ENCODE data around the gene GALNT16. TPM values are rescaled to one million over a fixed set of nuclear protein-coding genes. Genes with fewer than 3 reads are reported as not detected.

Gene GALNT16
- total RNA-seq, 1 donor from 2014 or later = 3.5 TPM

DNA sequence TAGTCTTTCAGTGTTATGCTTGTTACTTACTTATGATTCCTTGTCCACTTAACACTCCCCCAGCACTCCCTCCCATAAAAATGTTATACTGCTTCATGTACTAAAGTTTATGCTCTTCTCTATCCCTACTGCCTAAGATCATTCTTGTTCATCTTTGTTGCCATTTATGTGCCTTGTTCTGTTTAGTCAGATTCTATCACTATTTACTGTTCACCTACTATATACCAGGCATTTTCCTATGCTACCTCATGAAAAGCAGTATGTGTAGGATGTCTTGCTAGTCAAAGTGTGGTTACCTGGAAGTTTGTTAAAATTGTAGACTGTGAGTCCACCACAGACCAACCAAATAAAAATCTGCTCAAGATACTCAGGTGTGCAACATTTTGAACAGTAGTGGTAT is 114.3 kb downstream of the GALNT16 start:
- Histone ChIP-seq H3K27me3 (no peaks in the 10 kb centered on the region), H3K79me2 (ENCODE audit: low read depth) (no peaks in the 10 kb centered on the region), H3K9me3 (ENCODE audit: low read depth) (no peaks in the 10 kb centered on the region), H3K4me2 (no peak overlapping the region), H3K4me1 (no peaks in the 10 kb centered on the region), H3F3A (ENCODE audit: low read depth) (peaks cover 6% of the 10 kb centered on the region), H3K9ac (no peak overlapping the region), H3K27ac (no peak overlapping the region), H4K20me1 (ENCODE audit: low read depth) (peaks cover 16% of the 10 kb centered on the region), H3K36me3 (peaks cover 16% of the 10 kb centered on the region), H3K4me3 (no peak overlapping the region), H2AFZ (replicated peaks) (no peak overlapping the region)
- TF ChIP-seq, protein P1, sequence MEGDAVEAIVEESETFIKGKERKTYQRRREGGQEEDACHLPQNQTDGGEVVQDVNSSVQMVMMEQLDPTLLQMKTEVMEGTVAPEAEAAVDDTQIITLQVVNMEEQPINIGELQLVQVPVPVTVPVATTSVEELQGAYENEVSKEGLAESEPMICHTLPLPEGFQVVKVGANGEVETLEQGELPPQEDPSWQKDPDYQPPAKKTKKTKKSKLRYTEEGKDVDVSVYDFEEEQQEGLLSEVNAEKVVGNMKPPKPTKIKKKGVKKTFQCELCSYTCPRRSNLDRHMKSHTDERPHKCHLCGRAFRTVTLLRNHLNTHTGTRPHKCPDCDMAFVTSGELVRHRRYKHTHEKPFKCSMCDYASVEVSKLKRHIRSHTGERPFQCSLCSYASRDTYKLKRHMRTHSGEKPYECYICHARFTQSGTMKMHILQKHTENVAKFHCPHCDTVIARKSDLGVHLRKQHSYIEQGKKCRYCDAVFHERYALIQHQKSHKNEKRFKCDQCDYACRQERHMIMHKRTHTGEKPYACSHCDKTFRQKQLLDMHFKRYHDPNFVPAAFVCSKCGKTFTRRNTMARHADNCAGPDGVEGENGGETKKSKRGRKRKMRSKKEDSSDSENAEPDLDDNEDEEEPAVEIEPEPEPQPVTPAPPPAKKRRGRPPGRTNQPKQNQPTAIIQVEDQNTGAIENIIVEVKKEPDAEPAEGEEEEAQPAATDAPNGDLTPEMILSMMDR (IDR thresholded peaks at IDR 0.05) = no peak
- no peak for TF ChIP-seq EZH2 (IDR thresholded peaks at IDR 0.05)
- no peak for TF ChIP-seq EZH2phosphoT487 (IDR thresholded peaks at IDR 0.05)
- H3K36me3 Mint-ChIP-seq = peaks cover 34% of the 10 kb centered on the region
- no peaks in the 10 kb centered on the region for H3K4me1 Mint-ChIP-seq
- peaks cover 4% of the 10 kb centered on the region for H3K9me3 Mint-ChIP-seq
- DNase-seq (ENCODE audit: low spot score) = no peak
- H3K27me3 Mint-ChIP-seq (ENCODE audit: insufficient read depth, low read depth) = no peaks in the 10 kb centered on the region
- H3K4me3 Mint-ChIP-seq = no peak overlapping the region
- no peak overlapping the region for H3K27ac Mint-ChIP-seq

DNA sequence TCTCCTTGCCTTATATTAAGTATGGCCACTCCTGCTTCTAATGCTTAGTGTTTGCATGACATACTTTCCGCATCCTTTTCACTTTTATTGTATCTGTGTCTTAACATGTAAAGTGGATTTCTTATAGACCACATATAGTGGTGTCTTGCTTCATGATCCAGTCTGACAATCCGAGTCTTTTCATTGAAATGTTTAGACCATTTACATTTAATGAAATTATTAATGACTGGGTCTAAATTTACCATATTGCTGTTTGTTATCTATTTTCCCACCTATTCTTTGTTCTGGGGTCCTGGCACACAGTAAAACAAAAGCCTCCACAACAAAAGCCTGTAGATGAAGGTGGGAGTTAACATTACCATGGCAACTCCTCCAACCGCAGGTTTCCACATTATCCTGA is 115.2 kb downstream of the GALNT16 start:
- Histone ChIP-seq H4K20me1 (ENCODE audit: low read depth) (peaks cover 24% of the 10 kb centered on the region), H3K4me2 (no peak overlapping the region), H3K9ac (no peak overlapping the region), H3K27me3 (no peaks in the 10 kb centered on the region), H3K36me3 (peaks cover 16% of the 10 kb centered on the region), H3K4me1 (no peaks in the 10 kb centered on the region), H2AFZ (replicated peaks) (no peak overlapping the region), H3F3A (ENCODE audit: low read depth) (peaks cover 6% of the 10 kb centered on the region), H3K79me2 (ENCODE audit: low read depth) (peaks cover 7% of the 10 kb centered on the region), H3K27ac (no peak overlapping the region), H3K9me3 (ENCODE audit: low read depth) (no peaks in the 10 kb centered on the region), H3K4me3 (no peak overlapping the region)
- Mint-ChIP-seq H3K27me3 (ENCODE audit: insufficient read depth, low read depth) (no peaks in the 10 kb centered on the region), H3K9me3 (peaks cover 4% of the 10 kb centered on the region), H3K4me1 (no peaks in the 10 kb centered on the region), H3K4me3 (no peak overlapping the region), H3K36me3 (peaks cover 38% of the 10 kb centered on the region), H3K27ac (no peak overlapping the region)
- no peak for DNase-seq (ENCODE audit: low spot score)
- TF ChIP-seq, protein P1 (IDR thresholded peaks at IDR 0.05) = no peak
- no peak for TF ChIP-seq EZH2 (IDR thresholded peaks at IDR 0.05)
- no peak for TF ChIP-seq EZH2phosphoT487 (IDR thresholded peaks at IDR 0.05)

DNA sequence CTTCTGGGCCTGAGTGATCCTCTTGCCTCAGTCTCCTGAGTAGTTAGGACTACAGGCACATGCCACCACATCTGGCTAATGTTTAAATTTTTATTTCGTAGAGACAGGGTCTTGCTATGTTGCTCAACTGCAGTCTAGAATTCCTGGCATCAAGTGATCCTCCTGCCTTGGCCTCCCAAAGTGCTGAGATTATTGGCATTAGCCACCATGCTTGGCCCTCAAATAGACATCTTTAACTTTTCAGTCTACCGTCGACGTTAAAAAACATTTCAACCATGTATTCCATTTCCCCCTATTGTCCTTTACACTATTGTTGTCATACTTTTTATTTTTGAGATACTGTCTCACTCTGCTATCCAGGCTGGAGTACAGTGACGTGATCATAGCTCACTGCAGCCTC is 115.8 kb downstream of the GALNT16 start:
- H3K27ac Mint-ChIP-seq = no peak overlapping the region
- Histone ChIP-seq H4K20me1 (ENCODE audit: low read depth) (peaks cover 24% of the 10 kb centered on the region), H3K9ac (no peak overlapping the region), H2AFZ (replicated peaks) (no peak overlapping the region), H3K27ac (no peak overlapping the region), H3K9me3 (ENCODE audit: low read depth) (no peaks in the 10 kb centered on the region), H3K36me3 (peaks cover 16% of the 10 kb centered on the region), H3K4me2 (no peak overlapping the region), H3K79me2 (ENCODE audit: low read depth) (peaks cover 8% of the 10 kb centered on the region), H3K4me3 (no peak overlapping the region), H3F3A (ENCODE audit: low read depth) (peaks cover 6% of the 10 kb centered on the region), H3K4me1 (no peaks in the 10 kb centered on the region), H3K27me3 (no peaks in the 10 kb centered on the region)
- peaks cover 41% of the 10 kb centered on the region for H3K36me3 Mint-ChIP-seq
- H3K4me1 Mint-ChIP-seq = no peaks in the 10 kb centered on the region
- H3K4me3 Mint-ChIP-seq = no peak overlapping the region
- DNase-seq (ENCODE audit: low spot score) = no peak
- peaks cover 4% of the 10 kb centered on the region for H3K9me3 Mint-ChIP-seq
- no peaks in the 10 kb centered on the region for H3K27me3 Mint-ChIP-seq (ENCODE audit: insufficient read depth, low read depth)
- TF ChIP-seq, protein P1 (IDR thresholded peaks at IDR 0.05) = no peak
- TF ChIP-seq EZH2phosphoT487 (IDR thresholded peaks at IDR 0.05) = no peak
- no peak for TF ChIP-seq EZH2 (IDR thresholded peaks at IDR 0.05)
